H1 (cell line): ENCODE results near the gene TAP2. TPM values are rescaled to one million over a fixed set of nuclear protein-coding genes. Genes with fewer than 3 reads are reported as not detected.

Source experiments
- polyA plus RNA-seq, 7 experiments: library from polyadenylated mRNA; depleted of rRNA in 3 of 7; stranded (reverse) in 5 of 7; unstranded in 2 of 7; fragments of >200 nt in 5 of 7; fragments of 200-250 nt in 2 of 7; gene quantifications; 1 replicate in 5 of 7; 2 replicates in 1 of 7; 4 replicates in 1 of 7; pipeline versions ENCODE4 v1.2.1 to v1.2.3, GENCODE V29; 2011 to 2013; ENCODE audit warnings: missing spikeins in 2 of 7, mixed read lengths in 2 of 7
- total RNA-seq: library from RNA; stranded (reverse); fragmentation: NEBNext Ultra II Directional; extraction: Animal tissue kit (Norgen Biotek cat#: 25700); gene quantifications from 2 replicates; pipeline ENCODE4 v1.2.1, GENCODE V29; 2021
- TF ChIP-seq, protein P1 (sequence below): IDR thresholded peaks from 2 replicates; pipeline ENCODE4 v1.6.1; 2011; ENCODE audit warnings: low read length, improper control_type of control experiment

Gene TAP2
- total and polyA plus RNA-seq, 2 of the 8 experiments (the other 6 are each of a cell fraction or from before 2014, with no cell fraction given): 11.3 to 27.2 TPM

DNA sequence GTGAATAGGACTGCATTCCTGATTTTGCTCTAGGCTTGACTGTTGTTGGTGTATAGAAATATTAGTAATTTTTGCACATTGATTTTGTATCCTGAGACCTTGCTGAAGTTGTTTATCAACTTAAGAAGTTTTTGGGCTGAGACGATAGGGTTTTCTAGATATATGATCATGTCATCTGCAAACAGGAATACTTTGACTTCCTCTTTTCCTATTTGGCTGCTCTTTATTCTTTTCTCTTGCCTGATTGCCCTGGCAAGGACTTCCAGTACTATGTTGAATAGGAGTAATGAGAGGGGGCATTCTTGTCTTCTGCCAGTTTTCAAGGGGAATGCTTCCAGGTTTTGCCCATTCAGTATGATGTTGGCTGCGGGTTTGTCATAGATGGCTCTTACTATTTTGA, 35.1 kb downstream of the TAP2 start (continued):
- TF ChIP-seq, protein P1, sequence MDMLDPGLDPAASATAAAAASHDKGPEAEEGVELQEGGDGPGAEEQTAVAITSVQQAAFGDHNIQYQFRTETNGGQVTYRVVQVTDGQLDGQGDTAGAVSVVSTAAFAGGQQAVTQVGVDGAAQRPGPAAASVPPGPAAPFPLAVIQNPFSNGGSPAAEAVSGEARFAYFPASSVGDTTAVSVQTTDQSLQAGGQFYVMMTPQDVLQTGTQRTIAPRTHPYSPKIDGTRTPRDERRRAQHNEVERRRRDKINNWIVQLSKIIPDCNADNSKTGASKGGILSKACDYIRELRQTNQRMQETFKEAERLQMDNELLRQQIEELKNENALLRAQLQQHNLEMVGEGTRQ: no peak
